GM12873 (cell line): ENCODE measurements around the gene CYTH4.
A peak's percentile ranks its signal among the peaks of the same experiment; 100 is the strongest.

Experiments
- TF ChIP-seq, protein P1 (sequence below): IDR thresholded peaks from 2 replicates; pipeline ENCODE4 v1.5.1; 2012; ENCODE audit warnings: low read depth, mild to moderate bottlenecking, moderate library complexity, low read length, control low read depth; ENCODE audit not compliant: insufficient read depth; ENCODE audit errors: missing control alignments

CYTH4 gene

GRCh38 chr22:37324340-37325038 is 42.2 kb downstream of the CYTH4 start:
- TF ChIP-seq, protein P1, sequence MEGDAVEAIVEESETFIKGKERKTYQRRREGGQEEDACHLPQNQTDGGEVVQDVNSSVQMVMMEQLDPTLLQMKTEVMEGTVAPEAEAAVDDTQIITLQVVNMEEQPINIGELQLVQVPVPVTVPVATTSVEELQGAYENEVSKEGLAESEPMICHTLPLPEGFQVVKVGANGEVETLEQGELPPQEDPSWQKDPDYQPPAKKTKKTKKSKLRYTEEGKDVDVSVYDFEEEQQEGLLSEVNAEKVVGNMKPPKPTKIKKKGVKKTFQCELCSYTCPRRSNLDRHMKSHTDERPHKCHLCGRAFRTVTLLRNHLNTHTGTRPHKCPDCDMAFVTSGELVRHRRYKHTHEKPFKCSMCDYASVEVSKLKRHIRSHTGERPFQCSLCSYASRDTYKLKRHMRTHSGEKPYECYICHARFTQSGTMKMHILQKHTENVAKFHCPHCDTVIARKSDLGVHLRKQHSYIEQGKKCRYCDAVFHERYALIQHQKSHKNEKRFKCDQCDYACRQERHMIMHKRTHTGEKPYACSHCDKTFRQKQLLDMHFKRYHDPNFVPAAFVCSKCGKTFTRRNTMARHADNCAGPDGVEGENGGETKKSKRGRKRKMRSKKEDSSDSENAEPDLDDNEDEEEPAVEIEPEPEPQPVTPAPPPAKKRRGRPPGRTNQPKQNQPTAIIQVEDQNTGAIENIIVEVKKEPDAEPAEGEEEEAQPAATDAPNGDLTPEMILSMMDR: no peak

DNA sequence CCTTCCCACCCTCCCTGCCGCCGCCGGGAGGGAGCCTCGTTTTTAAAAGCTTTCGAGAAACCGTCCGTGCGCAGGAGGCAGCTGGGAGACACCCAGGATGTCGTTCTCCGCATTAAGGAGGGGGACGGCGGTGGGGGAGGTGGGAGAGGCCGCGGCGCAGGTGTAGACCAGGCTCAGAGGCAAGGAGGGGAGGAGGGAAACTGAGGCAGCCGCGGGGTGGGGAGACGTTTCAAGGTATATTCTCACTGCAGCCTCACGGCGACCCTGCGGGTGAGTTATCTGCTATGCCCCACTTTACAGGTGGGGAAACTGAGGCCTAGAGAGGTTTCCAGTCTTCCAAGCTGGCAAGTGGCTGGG is 42.7 kb downstream of the CYTH4 start:
- TF ChIP-seq, protein P1: no peak

GRCh38 chr22:37326726-37327125 is 44.4 kb downstream of the CYTH4 start:
- TF ChIP-seq, protein P1: no peak

DNA sequence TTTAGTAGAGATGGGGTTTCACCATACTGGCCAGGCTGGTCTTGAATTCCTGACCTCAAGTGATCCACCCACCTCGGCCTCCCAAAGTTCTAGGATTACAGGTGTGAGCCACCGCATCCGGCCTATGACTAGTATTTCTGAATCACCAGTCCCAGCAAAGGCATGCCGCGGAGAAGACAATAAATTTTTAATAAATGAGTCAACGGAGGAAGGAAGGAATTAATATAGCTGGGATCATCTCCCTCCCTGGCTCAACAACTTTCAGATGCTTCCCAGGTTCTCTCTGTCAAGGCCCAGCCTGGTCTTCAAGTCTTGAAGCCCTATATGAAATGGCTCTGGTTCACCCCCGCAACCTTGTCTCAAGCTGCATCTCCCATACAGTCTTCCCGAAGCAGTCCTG is 45.7 kb downstream of the CYTH4 start:
- TF ChIP-seq, protein P1: no peak

DNA sequence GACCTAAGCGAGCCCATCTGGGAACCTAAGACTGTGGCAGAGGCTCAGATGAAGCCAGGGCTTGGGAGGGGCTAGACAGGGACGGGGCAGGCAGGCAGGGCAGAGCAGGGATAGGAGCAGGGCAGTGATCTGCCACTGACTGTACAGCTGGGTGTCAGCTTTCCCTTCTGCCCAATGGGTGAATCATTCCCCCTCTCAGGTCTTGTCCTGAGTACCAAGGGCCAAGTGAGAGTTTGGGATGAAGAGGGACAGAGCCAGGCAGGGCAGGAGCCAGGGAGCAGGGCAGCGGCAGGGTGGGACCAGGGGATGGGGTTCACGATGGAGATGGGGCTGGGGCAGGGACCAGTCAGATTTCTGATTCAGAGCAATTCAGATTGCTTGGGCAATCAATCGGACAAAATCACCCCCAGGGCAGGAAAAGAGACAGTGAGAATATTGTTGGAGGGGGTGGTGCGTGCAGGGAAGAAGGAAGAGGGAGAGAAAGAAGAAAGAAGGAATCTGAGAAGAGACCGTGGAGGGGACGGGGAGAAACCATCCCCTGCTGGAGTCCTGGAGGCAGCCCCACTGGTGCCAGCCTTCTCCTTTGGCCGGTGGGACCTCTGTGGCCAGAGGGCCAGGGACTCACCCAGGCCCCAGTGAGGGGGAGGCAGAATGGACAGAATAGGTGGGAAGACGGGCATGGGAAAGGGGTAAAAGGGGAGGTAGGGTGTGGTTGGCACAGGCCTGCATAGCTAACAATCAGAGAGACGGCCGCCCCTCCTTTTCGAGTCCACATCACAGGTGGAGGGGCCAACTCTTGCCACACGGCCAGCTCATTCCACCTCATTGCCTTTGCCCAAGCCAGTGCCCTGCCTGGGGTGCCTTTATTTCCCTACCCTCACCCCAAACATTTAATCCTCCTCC is 47.2 kb downstream of the CYTH4 start:
- TF ChIP-seq, protein P1: no peak

DNA sequence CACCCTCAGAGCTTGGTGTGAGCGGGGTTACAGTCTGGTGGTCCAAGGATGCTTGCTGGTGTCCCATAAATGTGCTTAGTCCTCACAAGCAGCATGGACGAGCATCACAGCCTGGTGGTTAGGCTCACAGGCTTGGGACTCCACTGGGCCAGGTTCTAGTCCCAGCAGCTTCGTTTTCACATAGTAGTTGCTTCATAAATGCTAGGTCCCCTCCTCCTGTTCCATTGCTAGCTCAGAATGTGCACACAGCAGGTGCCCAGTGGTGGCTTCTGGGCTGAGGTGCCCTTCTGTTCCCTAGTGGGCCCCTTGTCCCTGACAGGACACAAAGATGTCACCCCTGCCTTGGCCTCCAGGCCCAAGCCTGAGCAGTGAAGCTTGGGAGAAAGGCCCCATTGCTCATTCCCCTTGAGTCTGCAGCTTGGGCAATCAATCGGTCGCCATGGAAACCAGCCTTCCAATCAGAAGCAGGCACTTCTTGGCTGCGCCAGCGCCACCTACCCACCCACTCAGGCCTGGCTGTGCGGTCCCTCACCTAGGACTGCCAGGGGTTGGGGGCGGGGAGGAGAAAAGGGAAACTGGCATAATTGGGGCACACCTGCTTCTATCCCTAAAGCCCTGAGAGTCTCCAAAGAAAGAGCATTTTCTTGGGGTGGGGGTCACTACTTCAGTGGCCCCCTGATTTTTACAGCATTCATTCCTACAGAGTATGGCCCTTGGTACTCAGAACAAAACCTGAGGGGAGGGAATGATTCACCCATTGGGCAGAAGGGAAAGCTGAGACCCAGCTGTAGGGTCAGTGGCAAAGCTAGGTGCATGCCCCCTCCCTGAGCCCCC is 48.1 kb downstream of the CYTH4 start:
- TF ChIP-seq, protein P1: peak; percentile 36

GRCh38 chr22:37331034-37331428 is 48.7 kb downstream of the CYTH4 start:
- TF ChIP-seq, protein P1: no peak
